C4-2B (cell line): ENCODE measurements around the gene WBP1L.

ENCODE experiments used
- H3K27ac ChIP-seq: fragments of 450-650 bp; 2 replicates; pipeline ENCODE4 v1.5.1; 2017
- CTCF ChIP-seq: fragments of 450-650 bp; conservative IDR thresholded peaks from 2 replicates; pipeline ENCODE4 v1.5.1; 2017; ENCODE audit warnings: mild to moderate bottlenecking
- ZFX ChIP-seq: fragments of 450-650 bp; IDR thresholded peaks from 2 replicates; pipeline ENCODE4 v1.6.1; 2017

The WBP1L gene

GRCh38 chr10:102856758-102857424 lies 113.1 kb downstream of the WBP1L start:
- no peak overlapping the region for H3K27ac ChIP-seq
- TF ChIP-seq ZFX (no peak), CTCF (no peak)

GRCh38 chr10:102859911-102860310 lies 116.2 kb downstream of the WBP1L start:
- H3K27ac ChIP-seq: no peak overlapping the region
- TF ChIP-seq ZFX: no peak
- no peak for TF ChIP-seq CTCF

GRCh38 chr10:102863660-102864059 lies 119.9 kb downstream of the WBP1L start:
- TF ChIP-seq ZFX (no peak), CTCF (no peak)
- H3K27ac ChIP-seq: no peak overlapping the region

GRCh38 chr10:102865620-102866019 lies 121.9 kb downstream of the WBP1L start:
- no peak overlapping the region for H3K27ac ChIP-seq
- TF ChIP-seq ZFX (no peak), CTCF (no peak)
